B cell (primary cell): ENCODE measurements around the gene ONECUT1.

Experiments used
- CTCF ChIP-seq: fragments of 200-600 bp; IDR thresholded peaks from one replicate; pipeline ENCODE4 v1.8.0; 2022; ENCODE audit warnings: antibody characterized with exemption, mild to moderate bottlenecking
- EZH2 ChIP-seq: IDR thresholded peaks from 2 replicates; pipeline ENCODE4 v1.6.1; 2012; ENCODE audit warnings: borderline replicate concordance, low read depth, mild to moderate bottlenecking, moderate library complexity, low read length; ENCODE audit not compliant: insufficient read depth, poor library complexity, severe bottlenecking

- TF ChIP-seq EZH2: no peak
- TF ChIP-seq CTCF: no peak
These were observed 52.4 kb downstream of the ONECUT1 start for GRCh38 chr15:52737720-52738119.
